GM18861 (cell line): ENCODE measurements around the gene PTGIS.
"Not testable (repeated sequence)": the region's sequence is repeated elsewhere in the genome, so short reads cannot be mapped to it uniquely, and the experiment has no call there.

Experiments
- ATAC-seq: cut with Tn5 transposase; IDR thresholded peaks from one replicate; pipeline ENCODE4 v1.9.1; 2021; ENCODE audit not compliant: unreplicated experiment

PTGIS gene

DNA sequence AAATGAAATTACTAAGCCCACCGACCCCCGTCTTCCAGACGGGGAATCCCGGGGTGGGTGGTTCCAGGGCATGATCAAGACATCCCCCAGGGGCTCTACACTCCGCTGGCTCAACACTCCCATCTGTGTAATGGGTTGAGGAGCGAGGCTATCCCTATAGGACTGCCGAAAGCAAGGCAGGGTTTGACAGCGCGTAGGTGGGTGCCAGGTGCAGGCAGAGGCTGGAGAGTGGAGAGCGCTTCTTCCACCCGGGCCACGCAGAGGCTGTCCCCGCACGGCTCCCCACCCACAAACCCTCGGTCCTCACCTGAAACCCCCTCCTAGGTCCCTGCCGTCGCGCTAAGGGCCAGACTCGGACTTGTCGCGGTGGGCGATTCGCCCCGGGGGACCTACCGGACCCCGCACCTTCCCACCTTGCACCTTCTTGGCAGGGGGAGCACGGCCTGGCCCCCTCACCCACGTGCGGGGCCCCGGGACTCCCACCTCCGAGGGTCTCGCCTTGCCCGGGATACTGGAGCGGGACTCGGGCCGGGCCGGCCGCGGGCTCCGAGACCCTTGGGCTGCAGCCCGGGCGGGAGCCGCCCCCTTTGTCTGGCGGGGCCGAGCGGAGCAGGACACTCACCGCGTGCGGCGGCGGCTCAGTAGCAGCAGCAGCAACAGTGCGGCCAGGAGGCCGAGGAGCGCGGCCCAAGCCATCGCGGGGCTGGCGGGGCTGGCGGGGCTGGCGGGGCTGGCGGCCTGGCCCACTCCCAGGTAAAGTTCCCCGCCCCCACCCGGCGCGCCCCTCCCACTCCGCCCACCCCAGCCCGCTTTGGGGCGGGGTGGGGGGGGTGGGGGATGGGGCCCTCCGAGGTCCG lies at the start of gene PTGIS:
PTGIS (minus strand) TSS at position 717 of the 857 bp plus-strand sequence; CDS start at position 696, 21 bp downstream.
- ATAC-seq: no peak

DNA sequence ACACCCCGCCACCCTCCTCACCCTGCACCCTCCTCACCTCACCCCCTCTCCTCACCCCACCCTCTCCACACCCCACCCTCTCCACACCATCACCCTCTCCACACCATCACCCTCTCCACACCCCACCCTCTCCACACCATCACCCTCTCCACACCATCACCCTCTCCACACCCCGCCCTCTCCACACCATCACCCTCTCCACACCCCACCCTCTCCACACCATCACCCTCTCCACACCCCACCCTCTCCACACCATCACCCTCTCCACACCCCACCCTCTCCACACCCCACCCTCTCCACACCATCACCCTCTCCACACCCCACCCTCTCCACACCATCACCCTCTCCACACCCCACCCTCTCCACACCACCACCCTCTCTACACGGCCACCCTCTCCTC lies 49.5 kb upstream of the PTGIS start:
- ATAC-seq: not testable (repeated sequence)

DNA sequence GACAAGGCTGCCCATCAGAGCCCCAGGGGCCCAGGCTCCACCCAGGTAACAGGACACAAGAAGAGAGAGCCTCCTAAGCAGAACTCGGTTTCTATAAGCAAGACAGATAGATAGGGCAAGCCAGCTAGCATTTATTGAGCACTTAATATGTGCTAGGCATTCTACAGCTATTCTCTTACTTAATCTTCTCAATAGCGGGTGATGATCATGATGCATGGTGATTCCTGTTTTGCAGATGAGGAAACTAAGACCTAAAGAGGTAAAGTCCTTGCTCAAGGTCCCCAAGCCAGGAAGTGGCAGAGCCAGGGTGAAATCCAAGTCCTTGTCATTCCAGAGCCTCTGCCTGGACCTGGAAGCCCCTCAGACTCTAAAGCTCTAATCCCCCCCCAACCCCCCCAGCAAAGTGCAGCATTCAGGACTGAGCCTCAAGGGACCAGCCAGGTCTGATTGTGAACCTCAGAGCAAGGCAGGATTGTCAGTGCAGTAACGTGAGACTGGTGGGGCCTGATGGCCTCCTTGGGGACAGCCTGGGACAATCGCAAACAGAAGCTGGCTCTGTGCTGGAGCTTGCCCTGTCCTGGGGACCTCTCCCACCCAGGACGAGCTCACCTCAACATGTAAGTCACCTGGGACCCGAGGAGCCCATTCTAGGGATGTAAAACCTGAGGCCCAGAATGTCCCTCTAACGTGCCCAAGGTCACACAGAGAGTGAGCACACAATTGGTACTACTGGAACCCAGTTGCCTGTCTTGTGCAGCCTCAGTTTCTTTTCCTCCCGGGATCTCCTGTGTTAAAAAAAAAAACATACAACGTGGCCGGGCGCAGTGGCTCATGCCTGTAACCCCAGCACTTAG lies 48.4 kb upstream of the PTGIS start:
- no peak for ATAC-seq

DNA sequence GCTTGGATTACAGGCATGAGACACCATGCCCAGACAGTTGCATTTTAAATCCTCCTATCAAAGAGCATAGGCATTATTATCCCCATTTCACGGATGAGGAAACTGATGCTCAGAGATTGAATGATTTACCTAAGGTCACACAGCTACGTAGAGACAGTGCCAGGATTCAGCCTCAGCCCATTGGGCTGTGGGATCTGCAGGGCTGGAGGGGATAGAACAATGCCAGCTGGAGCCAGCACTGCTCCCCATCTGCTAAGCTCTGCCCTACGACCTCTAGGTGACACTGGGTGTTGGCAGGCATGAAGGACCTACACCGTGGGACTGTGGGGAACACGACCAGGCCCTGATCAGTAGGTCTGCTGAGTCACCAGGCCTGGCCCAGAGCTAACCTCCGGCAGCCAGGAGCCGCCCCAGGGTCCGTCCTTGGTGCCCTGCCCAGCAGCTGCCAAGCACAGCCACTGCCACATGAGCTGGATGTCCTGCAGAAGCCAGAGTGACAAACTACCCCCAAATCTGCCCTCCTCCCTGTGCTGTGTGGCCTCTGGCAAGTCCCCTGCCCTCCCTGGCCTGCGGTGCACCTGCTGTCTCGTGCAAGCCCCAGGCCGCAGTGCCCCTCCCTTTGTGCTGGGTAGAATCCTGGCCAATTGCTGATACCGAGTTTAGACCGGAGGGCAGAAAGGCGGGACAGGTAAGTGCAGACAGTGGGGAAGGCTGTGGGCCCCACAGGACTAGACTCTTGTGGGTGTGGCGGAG lies 47.6 kb upstream of the PTGIS start:
- no peak for ATAC-seq

DNA sequence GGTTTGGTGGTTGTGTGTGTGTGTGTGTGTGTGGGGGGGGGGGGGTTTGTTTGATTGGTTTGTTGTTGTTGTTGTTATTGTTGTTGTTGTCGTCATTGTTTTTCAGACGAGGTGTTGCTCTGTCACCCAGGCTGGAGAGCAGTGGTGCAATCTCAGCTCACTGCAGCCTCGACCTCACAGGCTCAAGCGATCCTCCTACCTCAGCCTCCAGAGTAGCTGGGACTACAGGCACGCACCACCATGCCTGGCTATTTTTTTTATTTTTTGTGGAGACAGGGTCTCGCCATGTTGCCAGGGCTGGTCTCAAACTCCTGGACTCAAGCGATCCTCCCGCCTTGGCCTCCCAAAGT lies 47.1 kb upstream of the PTGIS start:
- not testable (repeated sequence) for ATAC-seq

DNA sequence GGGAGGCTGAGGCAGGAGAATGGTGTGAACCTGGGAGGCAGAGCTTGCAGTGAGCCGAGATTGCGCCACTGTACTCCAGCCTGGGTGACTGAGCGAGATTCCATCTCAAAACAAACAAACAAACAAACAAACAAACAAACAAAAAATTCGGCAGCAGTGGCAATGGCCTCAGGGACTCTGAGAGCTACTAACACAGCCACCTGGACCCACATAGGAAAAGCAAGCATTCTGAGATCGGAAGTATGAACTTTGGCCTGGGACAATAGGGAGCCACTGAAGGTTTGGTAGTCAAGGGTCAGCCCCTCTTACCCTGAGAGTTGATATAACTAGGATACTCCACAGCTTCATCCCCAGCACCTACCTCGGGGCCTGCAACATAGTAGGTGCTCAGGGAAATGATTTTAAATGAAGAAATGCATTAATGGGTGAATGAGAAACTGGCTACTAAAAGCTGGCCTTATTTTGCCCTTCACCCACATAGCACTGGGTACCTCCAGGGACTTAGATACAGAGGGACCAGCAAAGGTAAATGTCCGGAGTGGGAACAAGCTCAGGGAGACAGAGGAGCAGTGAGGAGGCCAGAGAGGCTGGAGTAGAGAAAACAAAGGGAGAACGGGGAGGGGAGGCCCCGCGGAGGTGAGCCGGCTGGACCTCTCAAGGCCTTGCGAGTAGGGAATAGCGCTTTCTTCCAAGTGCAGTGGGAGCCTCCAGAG lies 46.6 kb upstream of the PTGIS start:
- ATAC-seq: no peak

DNA sequence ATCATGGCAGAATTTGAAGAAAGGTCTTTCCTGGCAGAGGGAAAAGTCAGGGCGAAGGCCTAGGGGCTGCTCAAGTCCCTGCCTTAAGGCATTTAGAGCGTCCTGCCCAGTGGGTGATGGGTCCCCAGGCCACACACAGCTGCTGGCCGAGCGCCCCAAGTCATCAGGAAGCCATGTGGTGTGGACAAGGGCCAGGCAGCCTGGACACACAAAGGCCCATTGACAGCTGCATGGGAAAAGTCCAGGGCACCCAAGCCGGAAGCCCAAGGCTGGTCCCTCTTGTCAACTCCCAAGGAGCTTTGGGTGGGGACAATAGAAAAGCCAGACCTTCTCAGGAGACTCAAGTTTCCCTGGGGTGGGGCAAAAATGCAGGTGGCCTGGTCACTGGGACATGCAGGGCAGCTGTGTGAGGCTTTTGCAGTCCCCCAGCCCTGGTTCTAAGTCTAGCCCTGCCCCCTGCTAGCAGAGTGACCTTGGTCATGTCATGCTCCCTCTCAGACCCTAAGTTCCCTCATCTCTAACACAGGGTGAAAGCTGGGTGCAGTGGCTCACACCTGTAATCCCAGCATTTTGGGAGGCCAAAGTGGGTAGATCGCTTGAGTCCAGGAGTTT lies 44.3 kb upstream of the PTGIS start:
- ATAC-seq: no peak

DNA sequence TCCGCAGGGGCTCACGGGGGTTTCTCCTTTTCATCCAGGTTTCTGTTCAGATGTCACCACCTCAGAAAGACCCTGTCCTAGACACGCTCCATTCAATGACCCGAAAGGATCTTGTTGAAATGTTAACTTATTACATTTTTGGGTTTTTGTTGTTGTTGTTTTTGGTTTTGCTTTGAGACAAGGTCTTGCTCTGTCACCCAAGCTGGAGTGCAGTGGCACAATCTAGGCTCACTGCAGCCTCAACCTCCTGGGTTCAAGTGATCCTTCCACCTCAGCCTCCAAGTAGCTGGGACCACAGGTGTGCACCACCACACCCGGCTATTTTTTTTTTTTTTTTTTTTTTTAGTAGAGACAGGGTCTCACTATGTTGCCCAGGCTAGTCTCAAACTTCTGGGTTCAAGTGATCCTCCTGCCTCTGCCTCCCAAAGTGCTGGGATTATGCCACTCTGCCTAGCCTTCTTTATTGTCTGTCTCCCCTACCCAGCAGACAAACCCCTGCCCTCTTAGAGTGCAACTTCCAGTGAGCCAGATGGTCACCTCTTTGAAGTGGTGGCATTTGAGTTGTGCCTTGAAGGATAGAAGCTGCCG lies 43.7 kb upstream of the PTGIS start:
- ATAC-seq: not testable (repeated sequence)

DNA sequence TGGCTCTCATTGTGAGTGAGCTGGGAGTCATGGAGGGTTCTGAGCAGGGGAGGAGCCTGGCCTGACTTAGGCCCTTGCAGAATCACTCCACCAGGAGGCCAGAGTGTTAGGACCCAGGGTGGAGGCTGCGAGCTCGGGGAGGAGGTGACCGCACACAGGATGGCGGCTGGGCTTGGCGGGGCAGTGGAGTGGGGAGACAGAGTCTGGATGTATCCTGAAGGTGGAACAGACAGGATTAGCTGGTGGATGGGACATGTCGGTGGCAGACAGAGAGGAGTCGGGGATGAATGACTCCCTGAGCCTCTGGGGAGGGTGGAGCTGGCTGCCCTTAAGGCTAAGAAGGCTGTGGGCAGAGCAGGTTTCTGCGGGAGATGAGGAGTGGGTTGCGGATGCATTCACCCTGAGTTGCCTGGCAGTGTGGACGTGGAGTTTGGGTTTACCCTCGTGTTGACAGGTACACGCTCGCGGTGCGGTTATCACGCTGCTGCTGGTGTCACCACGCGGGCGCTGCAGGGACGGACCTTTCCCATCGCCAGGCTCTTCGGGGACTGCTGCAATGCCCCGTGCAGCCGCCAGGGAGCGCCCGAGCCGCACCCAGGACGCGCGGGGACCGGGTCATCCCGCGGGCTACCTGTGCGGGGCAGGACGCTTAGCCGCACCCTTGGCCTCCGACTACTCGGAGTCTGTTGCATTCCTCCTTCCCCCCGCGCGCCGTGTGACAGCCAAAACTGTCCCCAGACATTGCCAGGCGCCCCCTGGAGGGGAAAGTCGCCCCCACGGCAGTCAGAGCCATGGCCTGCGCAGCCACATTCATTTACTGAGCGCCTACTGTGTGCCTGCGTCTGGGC lies 43.0 kb upstream of the PTGIS start:
- ATAC-seq: peak; percentile 40

DNA sequence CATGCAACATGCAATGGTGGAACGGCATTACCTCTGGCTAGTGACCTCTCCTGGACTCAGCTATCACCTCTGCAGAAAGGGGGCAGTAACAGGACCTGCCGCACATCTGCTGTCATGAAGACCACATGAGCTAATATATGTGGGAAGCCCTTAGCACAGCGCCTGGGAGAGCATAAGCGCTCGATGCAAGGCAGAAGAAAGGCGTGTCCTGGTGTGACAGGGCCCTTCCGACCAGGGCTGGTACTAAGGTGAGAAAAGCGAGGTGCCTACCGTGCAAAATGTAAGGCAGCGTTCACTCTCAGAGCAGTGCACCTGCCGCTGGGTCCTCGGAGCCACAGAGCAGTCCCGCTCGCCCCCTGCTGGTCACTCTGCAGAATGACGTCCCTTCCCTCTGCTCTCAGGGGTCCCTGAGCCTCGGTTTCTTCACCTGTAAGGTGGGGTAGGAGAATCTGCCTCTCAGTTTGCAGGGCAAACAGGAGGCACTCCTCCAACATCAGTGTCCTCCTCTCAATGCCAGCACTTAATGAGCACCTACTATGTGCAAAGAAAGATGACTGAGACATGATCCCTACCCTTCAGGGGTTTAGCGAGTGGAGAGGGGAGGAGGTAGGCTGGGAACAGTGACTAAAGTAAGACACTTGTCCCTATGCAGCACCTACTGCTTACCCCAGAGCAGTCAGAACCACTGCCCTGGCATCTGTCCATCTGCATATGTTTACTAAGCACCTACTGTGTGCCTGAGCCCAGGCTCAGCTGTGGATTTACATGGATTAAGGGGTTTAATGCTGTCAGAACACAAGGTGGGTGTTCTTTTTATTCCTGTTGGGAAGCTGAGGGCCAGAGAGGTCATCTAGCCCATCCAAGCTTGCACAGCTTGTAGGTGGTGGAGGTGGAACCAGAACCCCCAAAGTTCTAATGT lies 41.1 kb upstream of the PTGIS start:
- ATAC-seq: no peak

DNA sequence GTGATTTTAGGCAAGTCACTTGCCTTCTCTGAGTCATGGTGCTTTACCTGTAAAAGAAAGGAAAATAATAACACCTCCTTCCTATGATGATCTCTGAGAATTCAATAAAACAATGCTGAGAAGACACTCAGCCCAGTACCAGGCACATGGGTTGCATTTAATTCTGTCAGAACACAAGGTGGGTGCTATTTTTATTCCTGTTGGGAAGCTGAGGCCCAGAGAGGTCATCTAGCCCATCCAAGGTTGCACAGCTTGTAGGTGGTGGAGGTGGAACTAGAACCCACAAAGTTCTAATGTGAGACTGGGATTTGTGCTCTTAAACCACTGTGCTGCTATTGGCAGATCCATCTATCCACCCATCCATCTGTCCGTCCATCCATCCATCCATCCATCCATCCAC lies 39.6 kb upstream of the PTGIS start:
- ATAC-seq: no peak

DNA sequence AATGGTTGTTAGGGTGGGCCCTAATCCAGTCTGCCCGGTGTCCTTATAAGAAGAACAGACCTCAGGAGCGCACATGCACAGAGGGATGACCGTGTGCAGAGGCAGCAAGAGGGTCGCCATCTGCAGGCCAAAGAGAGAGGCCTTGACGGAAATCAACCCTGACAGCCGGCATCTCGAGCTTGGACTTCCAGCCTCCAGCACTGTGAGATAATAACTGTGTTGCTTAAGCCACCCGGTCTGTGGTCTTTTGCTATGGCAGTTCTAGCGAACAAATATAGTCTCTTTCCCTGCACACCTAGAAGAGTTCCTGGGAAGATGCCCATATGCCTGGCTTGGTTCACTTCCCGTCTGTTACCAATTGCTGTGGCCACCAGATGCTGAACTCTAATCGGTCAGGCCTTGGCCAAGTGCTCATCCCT lies 35.3 kb upstream of the PTGIS start:
- ATAC-seq: no peak

DNA sequence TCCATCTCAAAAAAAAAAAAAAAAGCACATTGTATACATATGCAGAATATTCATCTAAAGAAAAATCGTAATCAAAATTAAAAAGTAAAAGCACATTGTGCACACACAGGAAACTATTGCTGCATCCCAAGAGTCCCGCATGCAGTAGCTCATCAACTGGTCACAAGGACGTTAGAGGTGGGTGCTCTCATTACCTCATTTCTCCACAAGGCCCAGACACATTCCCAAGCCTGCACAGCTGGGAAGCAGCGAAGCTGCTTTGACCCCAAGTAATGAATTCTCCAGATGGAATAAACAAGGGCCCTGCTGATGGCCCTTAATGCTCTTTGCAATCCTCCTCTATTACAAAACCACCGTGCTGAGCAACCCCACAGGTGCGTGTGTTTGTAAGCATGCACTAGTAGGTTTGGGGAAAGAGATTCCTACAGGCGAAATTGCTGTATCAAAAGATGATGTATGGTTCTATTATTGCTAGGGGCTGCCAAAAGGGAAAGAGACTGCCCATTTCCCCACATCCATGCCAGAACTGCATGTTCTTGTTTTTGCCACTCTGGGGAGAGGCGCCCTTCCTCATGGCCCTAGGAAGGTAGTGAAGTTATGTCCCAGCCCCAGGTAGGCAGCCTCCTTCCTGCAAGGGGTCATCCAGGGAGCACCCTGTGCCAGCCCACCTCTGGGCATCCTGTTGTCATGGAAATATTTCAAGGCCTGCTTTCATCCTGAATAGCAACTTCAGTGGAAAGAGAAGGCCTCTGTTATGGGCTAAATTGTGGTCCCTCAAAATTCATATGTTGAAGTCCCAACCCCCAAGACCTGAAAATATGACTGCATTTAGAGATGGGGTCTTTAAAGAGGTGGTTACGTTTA lies 34.6 kb upstream of the PTGIS start:
- no peak for ATAC-seq

DNA sequence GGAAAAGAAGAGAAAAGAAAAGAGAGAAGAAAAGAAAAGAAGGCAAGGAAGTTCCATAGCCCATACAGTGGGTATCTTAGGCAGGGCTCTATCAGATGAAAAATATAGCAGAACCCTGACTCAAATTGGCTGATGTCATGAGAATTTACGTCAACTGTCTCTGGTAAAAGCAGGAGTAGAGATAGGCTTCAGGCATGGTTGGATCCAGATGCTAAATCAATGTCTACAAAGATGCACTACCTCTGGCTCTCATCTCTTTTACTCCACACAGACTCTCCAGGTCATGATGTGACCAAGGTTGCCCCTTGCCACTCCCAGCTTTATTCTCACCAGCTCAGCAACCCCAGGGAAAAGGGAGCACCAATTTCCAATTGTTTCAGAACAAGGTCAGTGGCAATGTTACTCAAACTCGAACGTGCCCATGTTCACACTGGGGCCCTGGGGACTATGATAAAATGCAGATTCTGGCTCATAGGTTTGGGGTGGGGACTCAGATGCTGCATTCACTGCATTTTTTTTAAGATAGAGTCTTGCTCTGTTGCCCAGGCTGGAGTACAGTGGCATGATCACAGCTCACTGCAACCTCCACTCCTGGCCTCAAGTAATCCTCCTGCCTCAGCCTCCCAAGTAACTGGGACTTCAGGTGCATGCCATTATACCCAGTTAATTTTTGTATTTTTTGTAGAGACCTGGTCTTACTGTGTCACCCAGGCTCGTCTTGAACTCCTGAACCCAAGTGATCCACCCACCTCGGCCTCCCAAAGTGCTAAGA lies 33.4 kb upstream of the PTGIS start:
- no peak for ATAC-seq

DNA sequence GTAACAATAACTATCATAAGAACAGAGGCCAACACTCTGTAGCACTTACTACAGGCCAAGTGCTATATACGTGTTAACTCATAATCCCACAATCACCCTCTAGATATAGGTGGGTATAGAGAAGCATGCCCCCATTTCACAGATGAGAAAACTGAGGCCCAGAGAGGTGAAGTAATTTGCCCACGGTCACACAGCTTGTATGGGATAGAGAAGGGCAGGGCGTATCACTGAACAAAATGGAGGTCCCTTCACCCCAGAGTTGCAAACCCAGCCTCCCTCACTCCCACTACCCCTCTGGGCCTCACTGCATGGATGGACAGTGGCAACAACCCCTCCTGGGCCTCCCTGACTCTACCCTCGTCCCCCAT lies 31.8 kb upstream of the PTGIS start:
- ATAC-seq: no peak

DNA sequence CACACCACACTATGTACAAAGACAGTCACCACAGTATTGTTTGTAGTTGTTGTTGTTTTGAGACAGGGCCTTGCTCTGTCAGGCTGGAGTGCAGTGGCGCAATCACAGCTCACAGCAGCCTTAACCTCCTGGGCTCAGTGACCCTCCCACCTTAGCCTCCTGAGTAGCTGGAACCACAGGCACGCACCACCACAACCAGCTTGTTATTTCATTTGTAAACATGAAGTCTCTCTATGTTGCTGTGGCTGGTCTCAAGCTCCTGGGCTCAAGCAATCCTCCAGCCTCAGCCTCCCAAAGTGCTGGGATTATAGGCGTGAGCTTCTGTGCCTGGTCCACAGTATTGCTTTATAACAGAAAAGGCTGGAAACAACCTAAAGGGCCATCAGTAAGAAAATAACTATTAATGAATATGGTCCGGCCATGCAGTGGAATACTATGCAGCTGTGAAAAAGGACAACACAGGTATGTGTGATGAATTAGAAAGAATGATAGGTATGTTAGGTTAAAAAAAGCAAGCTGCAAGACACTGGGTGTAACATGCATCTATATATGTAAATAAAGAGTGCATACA lies 30.0 kb upstream of the PTGIS start:
- no peak for ATAC-seq
